Stimulated activated naive CD4-positive, alpha-beta T cell treated with Interleukin-2 at 50 U/mL for 16 hours (primary cell): ENCODE measurements around the gene PHYKPL.

Source experiments
- DNase-seq: peaks from one replicate; lab custom pipeline; 2025; lab: John Stamatoyannopoulos, UW

Gene PHYKPL

DNA sequence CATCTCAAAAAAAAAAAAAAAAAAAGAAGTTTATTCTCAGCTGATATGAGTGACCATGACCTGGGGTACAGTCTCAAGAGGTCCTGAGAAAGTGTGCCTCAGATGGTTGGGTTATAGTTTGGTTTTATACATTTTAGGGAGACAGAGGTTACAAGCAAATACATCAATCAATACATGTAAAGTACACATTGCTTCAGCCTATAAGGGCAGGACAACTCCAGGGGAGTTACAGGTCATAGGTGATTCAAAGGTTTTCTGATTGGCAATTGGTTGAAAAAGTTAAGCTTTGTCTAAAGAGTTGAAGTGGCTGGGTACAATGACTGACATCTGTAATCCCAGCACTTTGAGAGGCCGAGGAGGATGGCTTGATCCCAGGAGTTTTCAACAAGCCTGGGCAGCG, 43.2 kb downstream of the PHYKPL start:
- DNase-seq = no peak

DNA sequence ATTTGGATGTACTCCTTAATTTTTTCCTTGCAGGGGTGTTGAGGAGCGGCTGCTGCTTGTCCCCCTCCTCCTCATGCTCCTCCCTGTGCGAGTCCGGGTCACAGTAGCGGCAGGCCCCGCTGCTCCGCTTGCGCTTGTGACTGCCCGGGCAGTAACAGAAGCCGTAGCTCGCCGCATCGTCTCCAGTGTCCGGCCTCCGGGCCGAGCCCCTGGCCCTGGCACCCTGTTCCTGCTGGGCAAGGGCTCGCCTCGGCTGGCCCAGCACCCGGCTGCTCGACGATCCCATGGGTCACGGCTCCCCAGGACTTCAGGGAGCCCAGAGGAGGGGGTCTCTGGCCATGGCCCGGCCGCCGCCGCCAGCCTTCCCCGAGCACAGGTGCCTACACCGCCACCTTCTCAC, 45.6 kb downstream of the PHYKPL start, which contains the start of gene GMCL2:
Gene GMCL2, minus strand, starts transcription at position 358 of the 400 bp plus-strand sequence. Its CDS starts 72 bp downstream, at position 286.
- no peak for DNase-seq

DNA sequence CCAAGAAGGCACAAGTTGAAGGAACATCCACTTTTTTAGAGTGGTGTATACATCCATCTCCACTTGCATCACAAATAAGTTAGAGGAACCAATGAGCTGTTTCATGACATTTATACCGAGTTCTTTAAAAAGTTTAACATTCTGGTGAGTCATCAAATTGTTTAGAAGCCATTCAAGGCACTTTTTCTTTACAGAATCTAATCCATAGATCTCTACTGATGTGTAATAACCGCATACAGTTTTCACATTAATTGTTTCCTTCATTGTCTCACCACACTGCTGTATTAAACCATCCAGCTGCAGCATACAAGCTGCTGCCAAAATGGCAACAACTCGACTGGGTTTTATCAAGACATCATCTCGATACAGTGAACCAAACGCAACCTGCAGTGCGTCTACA, 46.2 kb downstream of the PHYKPL start:
- no peak for DNase-seq

DNA sequence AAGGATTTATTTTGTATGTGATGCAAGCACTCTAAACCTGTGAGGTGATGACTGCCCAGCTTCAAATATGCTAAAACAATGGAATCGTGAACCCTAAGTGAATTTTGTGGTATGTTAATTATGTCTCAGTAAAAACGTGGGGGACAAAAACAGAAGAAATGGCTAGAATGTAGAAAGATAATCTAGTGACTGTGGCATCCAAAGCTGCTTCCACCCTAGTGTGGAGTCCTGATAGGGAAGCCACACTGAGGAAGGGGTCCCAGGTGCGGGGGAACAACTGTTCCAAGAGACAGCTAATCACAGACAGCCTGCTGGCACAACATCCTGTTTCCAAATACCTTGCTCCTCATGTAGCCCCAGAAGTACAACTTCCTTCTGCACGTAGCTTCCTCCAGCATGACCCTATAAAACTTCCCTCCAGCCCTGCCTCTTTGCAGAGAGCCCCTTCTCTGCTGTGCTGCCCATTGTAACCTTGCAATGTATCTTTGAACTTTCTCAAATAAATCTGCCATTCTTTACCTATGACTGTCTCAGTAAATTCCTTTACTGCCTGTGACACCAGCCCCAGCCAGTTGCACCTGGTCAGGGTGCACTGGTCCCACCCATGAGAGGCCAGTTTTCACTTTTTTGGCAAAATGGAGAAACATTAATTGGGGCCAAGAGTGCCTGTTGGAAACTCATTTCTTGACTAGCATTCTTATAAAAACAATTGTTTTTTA, 50.3 kb downstream of the PHYKPL start:
- DNase-seq = no peak

DNA sequence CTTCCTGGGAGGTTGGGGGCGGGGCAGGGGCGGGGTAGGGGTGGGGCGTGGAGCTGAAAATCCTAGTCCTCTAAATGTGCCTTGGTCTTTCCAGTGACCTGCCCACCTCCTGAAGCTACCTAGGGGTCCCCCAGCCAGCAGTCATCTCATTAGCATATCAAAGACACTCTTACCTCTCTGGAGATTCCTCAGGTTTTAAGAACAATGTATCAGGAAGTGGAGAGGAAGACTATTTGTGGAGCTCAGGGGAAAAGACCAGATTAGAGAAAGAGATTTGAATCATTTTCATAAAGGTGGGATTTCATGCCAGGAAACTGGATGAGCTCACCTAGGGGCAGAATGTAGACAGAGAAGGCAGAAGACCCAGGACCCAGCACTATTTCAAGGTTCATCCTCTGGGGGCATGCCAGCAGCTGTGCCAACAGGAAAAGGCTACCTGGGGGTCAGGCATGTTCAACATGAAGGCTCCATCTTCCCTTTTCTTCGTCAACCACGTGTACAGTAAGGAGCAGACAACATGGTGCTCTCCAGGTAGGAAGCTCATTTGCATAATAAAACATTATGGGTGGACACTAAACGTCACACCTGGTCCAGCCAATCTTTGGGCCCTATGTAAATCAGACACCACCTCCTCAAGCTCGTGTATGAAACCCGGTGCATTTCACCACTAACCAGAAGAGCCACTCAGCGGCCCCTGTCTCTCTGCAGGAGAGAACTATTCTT, 52.3 kb downstream of the PHYKPL start:
- no peak for DNase-seq

DNA sequence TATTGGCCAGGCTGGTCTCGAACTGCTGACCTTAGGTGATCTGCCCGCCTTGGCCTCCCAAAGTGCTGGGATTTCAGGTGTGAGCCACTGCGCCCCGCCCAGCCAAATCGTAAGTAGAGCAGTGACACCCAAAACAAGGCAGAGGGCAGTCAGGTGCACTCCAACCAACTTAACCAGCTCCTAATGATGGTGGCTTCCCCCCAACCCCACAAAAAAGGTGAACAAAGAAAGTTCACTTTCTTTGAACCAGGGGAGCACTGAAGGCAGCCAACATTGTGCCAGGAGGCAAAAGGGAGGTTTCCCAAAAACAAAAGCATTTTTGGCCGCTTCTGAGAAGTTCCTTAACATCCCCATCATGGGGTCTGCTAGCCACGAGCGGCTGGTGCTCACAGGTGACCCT, 55.0 kb downstream of the PHYKPL start:
- DNase-seq = no peak

DNA sequence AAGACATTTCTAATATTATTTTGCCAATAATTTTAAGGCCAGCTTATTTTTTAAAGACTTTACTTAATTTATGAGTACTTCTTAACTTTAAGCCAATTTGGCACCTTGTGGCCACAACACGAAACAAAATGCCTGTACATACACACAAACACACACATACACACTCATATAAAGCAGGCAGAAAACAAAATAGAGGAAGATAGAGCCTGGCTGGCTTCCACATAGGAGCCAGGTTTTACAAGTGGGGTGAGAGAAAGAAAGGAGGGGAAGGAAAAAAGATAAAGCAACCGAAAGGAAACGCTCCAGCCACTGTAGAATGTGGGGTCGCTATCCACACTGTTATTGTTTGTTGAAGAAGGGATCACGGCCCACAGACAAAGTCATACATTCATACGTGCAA, 55.8 kb downstream of the PHYKPL start:
- DNase-seq = no peak

DNA sequence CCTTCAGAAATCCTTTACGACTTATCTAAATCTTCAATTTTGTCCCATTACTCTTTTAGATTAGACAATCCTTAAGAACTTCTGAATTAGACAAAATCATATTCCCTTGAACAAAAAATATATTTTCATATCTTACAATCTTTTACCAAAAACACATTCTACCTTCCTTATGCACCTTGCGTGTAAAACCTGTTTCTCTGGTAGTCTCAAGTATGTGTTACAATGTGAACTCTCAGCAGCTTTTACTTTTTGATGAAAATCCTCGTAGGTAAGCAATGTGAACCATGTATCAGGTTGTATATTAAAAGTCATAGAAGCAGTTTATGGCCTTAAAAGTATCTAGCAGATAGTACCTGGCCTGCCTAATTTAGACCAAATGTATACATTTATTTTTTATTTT, 58.1 kb downstream of the PHYKPL start:
- no peak for DNase-seq

DNA sequence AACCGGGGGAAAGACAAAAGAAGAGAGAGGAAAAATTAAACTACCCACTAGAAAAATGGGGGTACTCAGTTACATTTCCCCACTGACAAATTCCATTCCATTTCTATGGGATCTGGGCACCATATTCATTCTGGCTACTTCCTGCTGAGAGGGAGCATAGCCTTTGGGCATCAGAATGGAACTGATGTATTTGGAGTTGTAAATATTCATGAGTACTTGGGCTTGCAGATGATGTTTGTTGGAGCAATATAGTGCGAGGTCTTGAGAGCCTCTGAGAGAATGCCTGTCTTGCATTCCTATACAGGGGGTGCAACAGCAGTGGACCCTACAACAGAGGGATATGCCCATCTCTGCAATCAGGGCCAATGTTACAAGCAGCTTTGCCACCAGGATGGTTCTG, 62.1 kb downstream of the PHYKPL start:
- DNase-seq = no peak

DNA sequence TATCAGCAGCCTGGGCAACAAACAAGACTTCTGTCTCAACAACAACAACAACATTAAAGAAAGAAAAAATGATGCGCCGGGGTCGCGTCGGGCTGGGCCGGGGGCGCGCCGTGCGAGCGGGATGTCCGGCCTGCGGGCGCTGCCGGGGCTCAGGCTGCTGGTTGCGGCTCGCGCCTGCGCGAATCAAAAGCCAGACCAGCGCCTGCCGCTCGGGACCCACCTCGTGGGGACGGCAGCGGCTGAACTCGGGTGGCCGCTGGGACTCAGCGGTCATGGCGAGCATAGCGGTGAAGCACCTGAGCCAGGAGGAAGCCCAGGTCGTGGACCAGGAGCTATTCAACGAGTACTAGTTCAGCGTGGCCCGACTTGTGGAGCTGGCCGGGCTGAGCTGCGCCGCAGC, 67.0 kb downstream of the PHYKPL start:
- DNase-seq = no peak

DNA sequence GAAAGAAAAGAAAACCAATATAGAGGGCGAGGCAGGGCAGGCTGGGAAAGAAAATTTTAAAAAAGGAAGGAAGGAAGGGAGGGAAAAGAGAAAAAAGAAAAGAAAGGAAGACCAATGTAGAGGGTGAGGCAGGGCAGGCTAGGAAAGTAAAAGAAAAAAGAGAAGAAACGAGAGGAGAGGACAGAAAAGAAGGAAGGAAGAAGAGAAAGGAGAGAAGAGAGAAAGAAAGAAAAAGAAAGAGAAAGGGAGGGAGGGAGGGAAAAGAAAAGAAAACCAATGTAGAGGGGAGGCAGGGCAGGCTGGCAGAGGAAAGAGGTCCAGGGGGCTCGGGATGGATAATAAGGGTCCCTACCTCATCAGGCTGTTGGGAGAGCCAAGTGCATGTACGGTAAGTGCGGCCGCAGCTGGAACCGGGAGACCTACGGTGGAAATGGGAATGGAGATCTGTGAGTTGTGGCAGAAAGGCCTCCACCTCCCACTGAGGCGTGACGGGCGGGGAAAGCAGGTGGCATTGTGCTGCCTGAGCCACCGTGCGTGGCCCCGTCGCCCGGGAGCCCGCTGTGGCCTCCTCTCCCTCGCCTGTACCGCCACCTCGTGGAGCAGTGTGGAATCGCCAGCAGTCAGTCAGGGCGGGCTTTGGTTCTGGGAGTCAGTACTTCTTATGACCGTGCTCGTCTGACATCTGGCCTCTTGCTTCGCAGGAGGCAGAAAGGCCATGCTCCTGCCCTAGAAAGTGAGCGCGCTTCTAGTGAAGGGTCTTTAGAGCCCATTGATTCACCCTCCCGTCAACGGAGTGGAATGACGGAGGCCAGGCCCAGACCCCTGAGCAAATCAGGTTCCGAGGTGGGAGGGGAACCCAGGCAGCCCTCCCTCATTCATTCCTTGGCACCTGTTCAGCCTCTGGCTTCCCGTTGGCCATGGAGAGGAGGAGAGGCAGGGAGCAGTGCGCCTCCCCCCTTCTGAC, 68.5 kb downstream of the PHYKPL start:
- peak; percentile 86 for DNase-seq

DNA sequence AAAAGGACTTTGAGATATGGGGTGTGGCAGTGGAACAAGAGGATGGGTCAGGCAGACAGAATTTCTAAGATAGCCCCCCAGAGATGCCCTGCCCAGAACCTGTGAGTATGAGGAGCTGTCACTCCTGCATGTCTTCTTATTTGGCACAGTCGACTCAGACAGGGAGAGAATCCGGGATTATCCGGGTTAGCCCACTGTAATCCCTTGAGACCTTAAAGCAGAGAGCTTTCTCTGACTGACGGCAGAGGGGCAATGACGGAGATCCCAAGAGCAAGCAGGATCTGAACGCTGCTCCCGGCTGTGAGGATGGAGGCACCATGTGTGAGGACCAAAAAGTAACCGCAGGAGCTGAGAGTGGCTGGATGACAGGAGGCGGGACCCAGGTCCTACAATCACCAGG, 70.1 kb downstream of the PHYKPL start:
- DNase-seq = no peak

DNA sequence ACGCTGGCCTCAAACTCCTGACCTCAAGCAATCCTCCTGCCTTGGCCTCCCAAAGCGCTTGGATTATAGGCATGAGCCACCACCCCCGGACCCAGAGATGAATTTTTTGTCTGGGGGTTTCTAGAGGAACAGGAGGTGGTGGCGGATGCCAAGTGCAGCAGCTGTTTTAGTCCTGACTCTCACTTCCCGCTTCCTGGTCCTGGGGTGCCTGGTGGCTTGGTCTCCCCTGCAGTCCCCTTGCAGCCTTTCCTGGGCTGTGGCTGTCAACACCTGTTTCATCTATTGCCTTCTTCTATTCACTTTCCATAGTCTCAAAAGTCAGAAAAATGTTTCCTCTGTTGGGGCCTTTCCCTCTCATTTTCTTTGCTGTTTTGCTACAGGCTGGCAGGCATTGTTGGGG, 72.4 kb downstream of the PHYKPL start:
- DNase-seq = no peak
